ENCODE data around the gene TNIK. TPM values are rescaled to one million over a fixed set of nuclear protein-coding genes. Genes with fewer than 3 reads are reported as not detected.

Gene TNIK
- total RNA-seq, 2 donors from 2014 or later, result 13.6 to 16.0 TPM

DNA sequence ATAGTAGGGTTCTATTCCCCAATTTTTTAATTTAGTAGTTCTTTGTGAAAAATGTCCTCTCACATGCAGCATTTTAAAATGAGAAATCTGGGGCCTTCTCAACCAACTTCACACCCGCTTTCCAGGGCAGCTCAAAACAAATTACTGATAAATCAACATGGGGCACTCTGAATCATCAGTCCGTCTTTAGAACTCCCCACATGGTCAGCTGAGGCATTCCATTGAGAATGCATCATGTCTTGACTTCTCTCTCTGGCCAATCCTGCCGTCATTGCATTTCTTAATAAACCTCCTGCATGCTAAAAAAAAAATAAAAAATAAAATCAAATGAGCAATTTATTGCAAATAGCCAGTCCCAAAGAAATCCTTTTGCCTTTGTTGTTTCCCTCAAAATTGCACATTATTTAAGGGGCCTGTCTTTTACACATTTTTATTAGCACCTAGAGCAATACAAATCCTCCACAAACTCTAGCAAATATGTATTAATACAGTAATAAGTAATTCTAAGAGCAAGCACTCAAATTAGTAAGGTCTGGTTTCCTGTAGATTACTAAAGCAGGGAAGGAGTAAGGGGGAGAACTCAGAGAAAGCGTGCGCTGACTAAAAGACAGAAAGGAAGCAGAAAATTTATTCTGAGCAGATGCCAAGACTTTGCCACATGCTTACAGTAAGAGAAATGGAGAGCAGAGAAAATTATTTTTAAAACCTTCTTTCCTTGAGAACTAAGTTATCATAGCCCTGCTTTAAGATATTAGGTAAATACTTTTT is 175.7 kb downstream of the TNIK start:
- intact Hi-C loops (cut with DNase I), result loop anchor here in 1 of 2 donors (10.0 kb wide), 1 partner anchor 90 kb away; no protein-coding TSS in a partner anchor
- DNase-seq (peak; percentile 36), ATAC-seq (peak; percentile 60 to 94)

- ATAC-seq (no peak), DNase-seq (no peak)
- intact Hi-C loops (cut with DNase I), result loop anchor here in 1 of 2 donors (10.0 kb wide), 1 partner anchor 89 kb away; no protein-coding TSS in a partner anchor
Measured at GRCh38 chr3:171283848-171284222, 176.4 kb downstream of the TNIK start.

GRCh38 chr3:171283183-171283847 is 176.9 kb downstream of the TNIK start:
- peak in 1 of 2 donors; percentile 41 for ATAC-seq
- no peak for DNase-seq
- intact Hi-C loops (cut with DNase I), result loop anchor here in 1 of 2 donors (10.0 kb wide), 1 partner anchor 89 kb away; no protein-coding TSS in a partner anchor

DNA sequence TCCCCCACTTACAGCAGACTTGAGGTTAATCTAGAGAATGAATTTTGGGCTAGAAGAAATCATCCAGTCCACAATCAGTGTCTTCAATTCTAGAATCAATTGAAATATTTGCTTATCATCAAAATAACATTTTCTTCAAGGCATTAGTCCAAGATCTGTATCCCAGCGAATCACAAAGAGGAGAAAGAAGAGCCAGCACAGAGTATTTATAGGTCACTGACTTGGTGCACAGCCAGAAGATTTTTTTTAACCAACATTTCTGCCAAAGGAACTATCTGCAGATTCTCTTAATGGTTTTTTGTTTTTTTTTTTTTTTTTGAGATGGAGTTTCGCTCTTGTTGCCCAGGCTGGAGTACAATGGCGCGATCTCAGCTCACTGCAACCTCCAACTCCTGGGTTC is 178.2 kb downstream of the TNIK start:
- DNase-seq, result no peak
- ATAC-seq, result peak; percentile 39 to 70
- intact Hi-C loops (cut with DNase I), result loop anchor here in 1 of 2 donors (10.0 kb wide), 1 partner anchor 87 kb away; no protein-coding TSS in a partner anchor

- intact Hi-C loops (cut with DNase I), result loop anchor here in 1 of 2 donors (10.0 kb wide), 1 partner anchor 87 kb away; no protein-coding TSS in a partner anchor
- ATAC-seq (no peak), DNase-seq (no peak)
Measured at GRCh38 chr3:171281256-171281992, 178.8 kb downstream of the TNIK start.

DNA sequence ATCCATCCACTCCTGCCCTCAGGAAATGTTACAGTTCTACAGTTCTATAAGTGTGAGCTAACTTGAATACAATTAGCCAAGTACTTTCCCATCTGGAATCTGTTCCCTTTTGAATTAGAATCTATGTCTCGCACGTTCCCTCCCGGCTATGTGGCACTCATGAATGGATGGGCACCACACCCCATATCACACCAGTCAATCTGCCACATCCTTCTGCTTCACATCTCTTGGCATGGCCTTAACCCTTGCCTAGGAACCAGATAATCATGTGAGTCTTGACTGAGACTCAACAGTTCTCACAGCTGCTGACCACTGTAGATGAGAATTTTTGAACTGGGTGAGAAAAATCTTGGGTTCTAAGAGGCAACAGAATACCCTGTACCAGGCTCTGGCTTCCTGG is 180.2 kb downstream of the TNIK start:
- intact Hi-C loops (cut with DNase I), result loop anchor here in 1 of 2 donors (10.0 kb wide), 1 partner anchor 85 kb away; no protein-coding TSS in a partner anchor
- no peak for ATAC-seq
- no peak for DNase-seq

GRCh38 chr3:171278299-171278590 is 182.0 kb downstream of the TNIK start:
- ATAC-seq (no peak), DNase-seq (no peak)
- intact Hi-C loops (cut with DNase I), result no loop called here

DNA sequence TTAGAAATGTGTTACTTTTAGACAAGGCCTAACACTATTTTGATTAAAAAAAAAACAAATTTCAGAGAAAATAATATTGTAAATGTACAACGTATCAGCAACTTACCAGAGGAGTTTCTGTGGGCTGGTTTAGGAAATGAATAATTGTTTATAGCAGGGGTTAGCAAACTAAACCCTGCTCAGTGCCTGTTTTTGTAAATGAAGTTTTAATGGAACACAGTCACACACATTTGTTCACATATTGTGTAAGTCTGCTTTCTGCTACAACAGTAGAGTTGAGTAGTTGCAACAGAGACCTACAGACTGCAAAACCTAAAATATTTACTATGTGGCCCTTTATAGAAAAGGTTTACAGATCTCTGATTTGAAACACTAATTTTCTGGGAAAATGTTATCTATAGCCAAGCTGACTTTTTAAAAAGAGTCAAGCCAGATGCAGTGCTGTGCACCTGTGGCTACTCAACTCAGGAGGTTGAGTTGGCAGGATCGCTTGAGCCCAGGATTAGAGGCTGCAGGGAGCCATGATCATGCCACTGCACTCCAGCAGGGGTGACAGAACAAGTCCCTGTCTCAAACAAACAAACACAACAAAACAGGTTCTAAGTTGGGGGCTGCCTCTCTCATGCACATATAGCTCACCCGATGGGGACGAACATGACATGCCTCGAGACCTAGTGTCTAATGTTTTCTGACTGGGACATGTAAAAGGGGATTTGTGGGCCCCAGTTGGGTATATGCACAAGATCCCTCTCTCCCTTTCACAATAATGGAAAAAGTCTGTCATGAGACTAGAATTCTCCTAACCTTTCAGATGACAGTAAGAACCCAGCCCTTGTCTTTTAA is 182.5 kb downstream of the TNIK start:
- intact Hi-C loops (cut with DNase I), result no loop called here
- no peak for DNase-seq
- no peak for ATAC-seq

GRCh38 chr3:171276923-171277322 is 183.3 kb downstream of the TNIK start:
- intact Hi-C loops (cut with DNase I), result no loop called here
- no peak for ATAC-seq
- no peak for DNase-seq

- DNase-seq, result no peak
- intact Hi-C loops (cut with DNase I), result no loop called here
- no peak for ATAC-seq
Measured at GRCh38 chr3:171274222-171274621, 186.0 kb downstream of the TNIK start.

GRCh38 chr3:171270541-171270940 is 189.7 kb downstream of the TNIK start:
- no peak for DNase-seq
- no peak for ATAC-seq
- intact Hi-C loops (cut with DNase I), result no loop called here

- ATAC-seq (no peak), DNase-seq (no peak)
- intact Hi-C loops (cut with DNase I), result no loop called here
Measured at GRCh38 chr3:171269542-171269941, 190.7 kb downstream of the TNIK start.

DNA sequence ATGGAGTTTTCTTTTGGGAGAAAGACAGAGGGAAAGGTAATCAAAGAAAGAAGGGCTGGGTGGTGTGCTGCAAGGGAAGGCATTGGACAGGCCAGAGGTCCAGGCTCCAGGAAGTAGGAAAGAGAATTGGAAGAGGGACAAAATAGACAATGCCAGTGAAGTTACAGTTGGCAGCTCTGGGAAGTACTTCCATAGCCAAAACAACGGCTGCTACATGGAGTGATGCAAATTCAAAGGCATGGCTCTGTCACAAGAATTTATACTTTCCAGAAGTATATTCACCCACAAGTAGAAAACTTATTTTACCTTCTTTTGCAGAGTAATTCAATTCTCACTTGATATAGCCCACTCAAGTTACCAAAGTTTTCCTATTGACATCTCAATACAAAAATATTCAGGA is 191.5 kb downstream of the TNIK start:
- DNase-seq (no peak), ATAC-seq (peak in 1 of 2 donors; percentile 34)
- intact Hi-C loops (cut with DNase I), result no loop called here

- peak; percentile 43 to 70 for ATAC-seq
- no peak for DNase-seq
- intact Hi-C loops (cut with DNase I), result no loop called here
Measured at GRCh38 chr3:171267104-171267503, 193.1 kb downstream of the TNIK start.

DNA sequence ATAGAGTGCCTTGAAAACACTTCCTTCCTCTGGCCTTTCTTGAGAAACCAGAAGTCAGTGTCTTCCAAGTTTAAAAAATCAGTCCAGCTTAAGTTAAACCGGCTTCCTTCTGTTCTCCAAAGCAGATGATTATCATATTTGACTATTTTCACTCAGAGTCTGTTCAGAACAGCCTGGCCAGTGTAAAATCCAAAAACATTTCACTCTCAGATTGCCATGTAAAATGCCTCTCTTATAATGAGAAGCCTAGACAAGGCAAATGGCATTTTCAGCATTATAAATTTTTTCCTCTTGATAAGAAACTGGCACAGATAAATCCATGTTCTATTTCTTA is 193.5 kb downstream of the TNIK start:
- intact Hi-C loops (cut with DNase I), result no loop called here
- DNase-seq (no peak), ATAC-seq (no peak)

- ATAC-seq (peak in 1 of 2 donors; percentile 59), DNase-seq (no peak)
- intact Hi-C loops (cut with DNase I), result no loop called here
Measured at GRCh38 chr3:171266034-171266739, 194.0 kb downstream of the TNIK start.

DNA sequence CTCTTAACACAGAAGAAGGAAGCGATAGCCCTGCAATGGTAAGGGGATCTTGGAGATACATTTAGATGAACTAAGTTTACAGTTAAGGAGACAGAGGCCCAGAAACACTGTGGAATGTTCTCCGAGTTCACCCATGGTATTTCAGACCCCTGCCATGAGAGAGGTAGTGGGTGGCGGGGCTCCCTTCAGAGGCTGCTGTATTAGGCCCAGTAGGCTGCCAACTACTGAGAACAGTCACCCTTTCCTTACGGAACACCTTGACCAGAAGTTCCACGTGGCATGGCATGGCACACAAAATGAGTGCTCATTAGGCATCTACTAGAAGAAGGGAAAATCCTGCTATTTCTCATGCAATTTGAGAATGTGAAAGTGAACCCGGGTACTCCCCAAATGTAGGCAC is 195.4 kb downstream of the TNIK start:
- intact Hi-C loops (cut with DNase I), result no loop called here
- ATAC-seq, result no peak
- no peak for DNase-seq

- intact Hi-C loops (cut with DNase I), result no loop called here
- DNase-seq (no peak), ATAC-seq (no peak)
Measured at GRCh38 chr3:171262431-171262830, 197.8 kb downstream of the TNIK start.

GRCh38 chr3:171261487-171261886 is 198.7 kb downstream of the TNIK start:
- DNase-seq, result no peak
- ATAC-seq, result no peak
- intact Hi-C loops (cut with DNase I), result no loop called here
